HG03045 (cell line): Measurements from ENCODE around the gene SMARCC2.

Experiments
- ATAC-seq: cut with Tn5 transposase; IDR thresholded peaks from one replicate; pipeline ENCODE4 v1.9.1; 2021; ENCODE audit warnings: mild to moderate bottlenecking, moderate library complexity; ENCODE audit not compliant: unreplicated experiment

The SMARCC2 gene

GRCh38 chr12:56152756-56153677 lies 36.3 kb downstream of the SMARCC2 start:
- no peak for ATAC-seq

DNA sequence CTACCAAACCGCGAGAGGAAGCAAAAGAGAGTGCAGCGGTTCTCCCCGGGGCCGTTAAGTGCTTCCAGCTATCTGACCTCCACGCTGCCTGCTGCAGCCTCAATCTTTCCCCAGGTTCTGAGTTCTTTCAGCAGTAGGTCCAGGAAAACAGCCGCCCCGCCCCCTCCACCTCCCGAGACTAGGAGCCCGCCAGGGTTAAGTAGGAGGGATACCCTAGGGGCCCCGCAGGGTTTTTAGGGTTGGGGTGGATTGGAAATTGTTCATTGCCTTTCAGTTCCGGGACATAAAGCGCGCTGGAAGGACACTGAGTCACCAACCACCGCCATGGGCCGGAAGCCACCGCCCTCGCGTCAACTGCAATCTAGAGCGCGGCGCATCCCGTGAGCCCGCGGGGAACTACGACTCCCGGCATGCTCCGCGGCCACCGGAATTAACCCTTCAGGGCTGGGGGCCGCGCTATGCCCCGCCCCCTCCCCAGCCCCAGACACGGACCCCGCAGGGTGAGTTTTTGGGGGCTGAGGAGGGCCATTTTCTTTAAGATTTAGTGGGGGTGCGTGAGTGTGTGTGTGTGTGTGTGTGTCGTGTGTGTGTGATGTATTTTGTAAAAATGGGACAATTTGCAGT lies 37.0 kb downstream of the SMARCC2 start, which contains the start of gene MYL6B:
Gene MYL6B (plus strand): TSS at position 456 of the 624 bp plus-strand sequence. CDS start 1,332 bp downstream, outside the sequence.
- peak; percentile 81 for ATAC-seq

GRCh38 chr12:56151672-56152131 lies 37.6 kb downstream of the SMARCC2 start:
- peak; percentile 44 for ATAC-seq

DNA sequence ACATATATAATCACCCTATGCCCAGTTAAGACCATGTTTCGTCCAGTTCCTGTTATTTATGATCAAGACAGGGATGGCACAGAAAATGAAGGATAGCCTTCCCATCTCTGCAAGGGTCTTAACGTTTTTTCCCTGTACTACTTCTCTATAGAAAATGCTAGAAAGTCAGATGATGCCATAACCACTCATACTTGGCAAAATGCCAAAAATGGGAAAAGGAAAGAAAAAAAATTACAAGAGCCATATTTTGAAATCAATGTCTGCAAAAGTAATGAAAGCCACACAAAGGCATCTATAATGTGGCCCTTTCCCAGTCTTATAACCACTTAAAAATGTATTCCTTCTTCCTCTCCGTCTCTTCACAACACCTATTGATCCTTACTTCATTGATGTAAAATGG lies 38.7 kb downstream of the SMARCC2 start:
- no peak for ATAC-seq

DNA sequence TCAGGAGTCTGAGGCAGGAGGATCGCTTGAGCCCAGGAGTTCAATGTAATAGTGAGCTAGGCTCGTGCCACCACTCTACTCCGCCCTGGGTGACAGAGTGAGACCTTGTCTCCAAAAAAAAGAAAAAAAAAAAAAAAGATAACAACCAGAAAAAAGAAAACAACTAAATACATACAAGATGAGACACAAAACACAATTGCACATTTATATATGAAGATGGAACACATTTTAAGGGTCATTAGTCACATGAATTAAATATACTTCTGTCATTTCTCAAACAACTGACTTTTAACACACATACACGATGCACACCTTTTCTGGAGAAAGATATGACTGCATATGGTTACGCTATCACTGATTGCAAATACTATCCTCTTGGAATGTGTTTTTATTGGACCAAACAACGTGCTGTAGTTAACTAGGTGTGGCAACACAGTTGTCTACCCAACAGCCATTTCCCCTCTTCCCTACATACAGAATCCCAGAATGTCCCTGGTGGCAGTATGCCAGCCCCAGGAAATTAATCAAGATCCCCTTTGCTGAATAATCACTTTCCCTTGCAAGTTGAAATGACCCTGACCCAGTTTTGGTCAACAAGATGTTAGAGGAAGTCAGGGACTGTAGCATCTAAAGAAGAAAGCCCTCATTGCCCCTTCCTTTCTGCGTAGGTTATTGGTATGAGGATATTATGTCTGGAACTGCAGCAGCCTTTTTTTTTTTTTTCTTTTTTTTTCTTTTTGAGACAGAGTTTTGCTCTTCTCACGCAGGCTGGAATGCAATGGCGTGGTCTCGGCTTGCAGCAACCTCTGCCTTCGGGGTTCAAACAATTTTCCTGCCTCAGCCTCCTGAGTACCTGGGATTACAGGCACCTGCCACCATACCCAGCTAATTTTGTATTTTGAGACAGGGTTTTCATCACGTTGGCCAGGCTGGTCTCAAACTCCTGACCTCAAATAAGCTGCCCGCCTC lies 42.5 kb downstream of the SMARCC2 start:
- no peak for ATAC-seq

GRCh38 chr12:56145217-56145616 lies 44.1 kb downstream of the SMARCC2 start:
- no peak for ATAC-seq

DNA sequence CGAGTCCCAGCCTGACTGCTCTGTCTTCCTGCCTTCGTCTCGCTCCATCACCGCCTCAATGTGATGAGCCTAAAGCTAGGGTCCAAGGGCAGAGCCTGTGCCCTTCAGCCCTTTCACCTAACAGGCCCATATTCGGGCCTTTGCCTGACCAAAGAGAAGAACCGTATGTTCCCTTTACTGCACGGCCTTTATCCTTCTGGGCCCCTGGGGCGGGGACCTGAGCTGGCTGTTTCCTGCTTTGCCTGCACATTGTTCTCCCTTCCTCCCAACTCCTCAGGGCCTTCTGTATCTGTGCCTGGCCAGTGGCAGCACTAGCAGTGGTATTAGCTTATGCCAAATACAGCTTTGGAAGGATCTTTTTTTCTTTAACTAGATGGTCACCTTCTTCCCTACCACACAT lies 45.4 kb downstream of the SMARCC2 start:
- no peak for ATAC-seq

- no peak for ATAC-seq
These were observed 46.1 kb downstream of the SMARCC2 start for GRCh38 chr12:56143217-56143616.

GRCh38 chr12:56141946-56142784 lies 47.1 kb downstream of the SMARCC2 start:
- no peak for ATAC-seq

DNA sequence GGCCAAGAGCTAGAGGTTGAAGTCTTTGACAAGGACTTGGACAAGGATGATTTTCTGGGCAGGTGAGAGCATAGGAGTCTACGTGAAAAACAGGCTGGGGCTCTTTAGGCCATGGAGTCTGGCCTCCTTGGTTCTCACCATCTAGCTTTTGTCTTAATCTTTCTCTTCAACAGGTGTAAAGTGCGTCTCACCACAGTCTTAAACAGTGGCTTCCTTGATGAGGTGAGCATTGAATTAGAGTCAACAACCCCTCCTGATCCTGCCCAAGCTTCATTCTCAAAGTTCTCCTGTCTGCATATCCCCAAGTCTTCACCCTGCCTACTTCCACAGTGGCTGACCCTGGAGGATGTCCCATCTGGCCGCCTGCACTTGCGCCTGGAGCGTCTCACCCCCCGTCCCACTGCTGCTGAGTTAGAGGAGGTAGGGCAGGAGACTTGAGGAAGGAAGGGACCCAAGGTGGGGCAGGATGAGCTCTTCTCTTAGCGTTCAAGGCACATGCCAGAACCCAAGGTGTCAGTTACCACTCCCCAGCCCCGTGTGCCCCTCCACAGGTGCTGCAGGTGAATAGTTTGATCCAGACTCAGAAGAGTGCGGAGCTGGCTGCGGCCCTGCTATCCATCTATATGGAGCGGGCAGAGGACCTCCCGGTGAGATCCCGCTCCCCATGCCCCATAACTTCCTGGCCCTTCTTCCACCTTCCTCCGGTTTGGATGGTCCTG lies 51.3 kb downstream of the SMARCC2 start:
- ATAC-seq, result no peak

GRCh38 chr12:56134897-56135296 lies 54.4 kb downstream of the SMARCC2 start:
- ATAC-seq, result no peak

DNA sequence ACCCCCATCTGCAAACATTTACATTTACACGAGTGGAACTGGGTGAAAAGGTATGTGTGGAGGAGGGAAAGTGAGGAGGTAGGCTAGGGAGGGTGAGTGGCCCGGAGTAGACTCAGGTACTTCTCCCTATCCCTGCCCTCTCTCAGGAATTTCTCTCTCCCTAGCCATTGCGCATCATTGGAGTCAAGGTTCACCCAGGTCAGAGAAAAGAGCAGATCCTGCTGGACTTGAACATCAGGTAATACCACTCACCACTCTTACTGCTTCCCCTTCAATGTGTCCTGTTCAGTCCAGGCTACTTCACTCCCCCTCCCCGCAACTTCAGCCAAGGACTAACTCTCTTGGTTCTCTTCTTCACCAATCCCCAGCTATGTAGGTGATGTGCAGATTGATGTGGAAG lies 58.4 kb downstream of the SMARCC2 start:
- ATAC-seq, result no peak

DNA sequence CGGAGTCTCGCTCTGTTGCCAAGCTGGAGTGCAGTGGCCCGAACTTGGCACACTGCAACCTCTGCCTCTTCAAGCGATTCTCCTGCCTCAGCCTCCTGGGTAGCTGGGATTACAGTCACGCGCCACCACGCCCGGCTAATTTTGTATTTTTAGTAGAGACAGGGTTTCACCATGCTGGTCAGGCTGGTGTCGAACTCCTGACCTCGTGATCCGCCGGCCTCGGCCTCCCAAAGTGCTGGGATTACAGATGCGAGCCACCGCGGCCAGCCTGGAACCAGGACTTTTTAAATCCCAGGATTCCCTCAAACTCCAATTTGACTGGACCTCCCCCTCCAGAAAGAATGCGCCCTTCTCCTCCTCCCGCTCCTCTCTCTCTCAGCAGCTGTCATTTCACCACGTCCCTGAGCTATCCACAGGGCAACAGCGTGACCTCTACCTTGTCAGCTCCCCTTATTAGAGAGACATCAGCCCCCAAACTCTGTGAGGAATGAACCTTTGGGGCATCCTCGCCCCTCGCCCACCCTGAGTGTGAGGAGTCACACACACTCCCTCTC lies 59.3 kb downstream of the SMARCC2 start:
- ATAC-seq, result no peak

- ATAC-seq, result peak; percentile 35
These were observed 59.9 kb downstream of the SMARCC2 start for GRCh38 chr12:56129206-56129941.

DNA sequence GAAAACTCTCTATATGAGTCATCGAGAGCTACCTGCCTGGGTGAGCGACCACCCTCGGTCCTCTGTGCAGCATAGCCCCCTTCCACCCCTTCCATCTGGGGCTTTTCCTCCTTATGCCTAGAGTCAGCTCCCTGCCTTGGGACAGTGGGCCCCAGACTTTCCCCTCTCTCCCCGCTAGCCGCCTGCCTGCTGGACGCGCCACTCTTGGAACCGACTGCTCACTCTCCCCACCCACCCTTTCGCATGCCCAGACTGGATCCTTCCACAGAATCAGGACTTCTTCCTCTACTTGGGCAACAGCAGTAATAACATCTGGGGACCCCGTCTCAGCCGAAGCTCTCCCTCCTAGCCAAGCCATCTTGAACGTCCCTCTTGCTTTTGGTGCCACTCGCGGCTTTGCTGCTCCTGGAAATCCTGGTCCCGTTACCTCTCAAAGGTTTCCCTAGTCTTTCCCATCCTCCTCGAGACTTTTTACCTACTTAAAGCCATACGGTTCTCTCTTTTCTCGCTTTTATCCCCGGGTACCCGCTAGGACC lies 60.5 kb downstream of the SMARCC2 start:
- no peak for ATAC-seq

DNA sequence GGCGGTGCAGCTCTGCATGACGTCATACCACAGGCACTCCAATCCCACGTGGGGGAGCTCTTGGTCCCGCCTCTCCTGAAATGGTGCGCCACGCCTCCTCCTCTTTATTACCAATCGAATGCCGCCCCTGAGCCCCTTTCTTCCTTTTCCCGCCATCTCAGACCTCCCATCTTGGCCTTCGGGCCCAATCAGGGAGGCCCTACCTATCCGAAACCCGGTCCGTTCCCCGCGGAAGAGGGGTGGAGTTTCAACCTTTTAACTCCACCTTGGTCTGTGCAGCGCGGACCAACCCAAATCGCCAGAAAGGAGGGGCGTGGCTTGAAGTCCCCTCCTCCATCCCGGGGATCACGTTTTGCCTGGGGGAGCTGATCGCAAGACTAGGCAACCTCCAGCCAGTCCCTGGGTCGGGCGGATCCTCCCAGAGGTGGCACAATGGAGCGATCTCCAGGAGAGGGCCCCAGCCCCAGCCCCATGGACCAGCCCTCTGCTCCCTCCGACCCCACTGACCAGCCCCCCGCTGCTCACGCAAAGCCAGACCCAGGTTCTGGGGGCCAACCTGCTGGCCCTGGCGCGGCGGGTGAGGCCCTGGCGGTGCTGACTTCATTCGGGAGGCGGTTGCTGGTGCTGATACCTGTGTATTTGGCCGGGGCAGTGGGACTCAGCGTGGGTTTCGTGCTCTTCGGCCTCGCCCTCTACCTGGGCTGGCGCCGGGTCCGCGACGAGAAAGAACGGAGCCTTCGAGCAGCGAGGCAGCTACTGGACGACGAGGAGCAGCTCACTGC lies 61.2 kb downstream of the SMARCC2 start, which contains the start of gene ESYT1:
Gene ESYT1 (plus strand): TSS at position 380 of the 782 bp plus-strand sequence. CDS start 53 bp downstream, at position 433.
- peak; percentile 91 for ATAC-seq

- ATAC-seq, result no peak
These were observed 61.8 kb downstream of the SMARCC2 start for GRCh38 chr12:56127485-56127887.
